ENCODE measurements around the gene VARS1. TPM values are rescaled to one million over a fixed set of nuclear protein-coding genes. Genes with fewer than 3 reads are reported as not detected.
A peak's percentile ranks its signal among the peaks of the same experiment; 100 is the strongest.

Gene VARS1
- total and polyA plus RNA-seq, 2 of the 4 experiments (the other 2 are of a cell fraction) = 41.2 to 42.0 TPM

GRCh38 chr6:31821301-31822035 is 25.9 kb upstream of the VARS1 start:
- in situ Hi-C loops (cut with MboI; ENCODE audit: low sequenced_read_pairs) (no loop called here), intact Hi-C loops (cut with micrococcal nuclease) (no loop called here), dilution Hi-C loops (cut with HindIII; ENCODE audit: low sequenced_read_pairs, unreplicated experiment) (no loop called here)
- H3K4ac ChIP-seq (ENCODE audit: low read depth, low read length) = peak overlapping the region; percentile 92
- peak overlapping the region; percentile 74; the same call in 1 of the 2 replicates for H2AK5ac ChIP-seq (ENCODE audit: low read depth, low read length)
- H2BK15ac ChIP-seq (ENCODE audit: low read depth, low read length) = peak overlapping the region; percentile 81; the same call in 2 of the 3 replicates
- no peaks in the 10 kb centered on the region for H3K9me3 ChIP-seq (ENCODE audit: control insufficient read depth, insufficient read depth, low read length)
- peak overlapping the region; percentile 62 for H3K23ac ChIP-seq (ENCODE audit: low read depth, low read length)
- H4K91ac ChIP-seq (ENCODE audit: insufficient read depth, low read depth, low read length) = peak overlapping the region; percentile 84
- peak overlapping the region; percentile 94 for H2AFZ ChIP-seq (replicated peaks; ENCODE audit: low read length, poor library complexity)
- H3K27me3 ChIP-seq (ENCODE audit: control insufficient read depth, insufficient read depth, low read length) = no peaks in the 10 kb centered on the region
- BruUV-seq (replicated peaks) = no TSS peak
- POLR2A ChIA-PET (ENCODE audit: unreplicated experiment) = interaction anchor here (0.8 kb wide), 1 partner anchor 161 kb away, joined by 3 read pairs; the partner anchor contains the start of gene C6orf47
- CTCF ChIA-PET = no interaction called here
- peak overlapping the region; percentile 98 for H3K14ac ChIP-seq (replicated peaks; ENCODE audit: low read depth, low read length)
- H3K27ac ChIP-seq (ENCODE audit: insufficient read depth, low read length) = peak overlapping the region; percentile 84
- peak; percentile 30 for DNase-seq
- H3K36me3 ChIP-seq (ENCODE audit: control insufficient read depth, insufficient read depth, low read length) = no peaks in the 10 kb centered on the region
- H3K56ac ChIP-seq (ENCODE audit: extremely low read depth, insufficient read depth, low read length) = peak overlapping the region; percentile 80
- peak overlapping the region; percentile 48 for H3K4me3 ChIP-seq (ENCODE audit: insufficient read depth, low read depth, low read length)
- WGBS, 2 experiments (ENCODE audit: extremely low coverage in 2 of 2, insufficient read length in 1 of 2) = 26% methylated on average over 11 of the region's 39 CpGs; no CpG with 5 or more reads in 1 of the 2 experiments
- H2AK9ac ChIP-seq (replicated peaks; ENCODE audit: low read depth, low read length, poor library complexity) = peak overlapping the region; percentile 97
- peak overlapping the region; percentile 87 for H4K5ac ChIP-seq (ENCODE audit: low read depth, low read length)
- peak; percentile 63 for ATAC-seq (ENCODE audit: low read depth)
- H4K20me1 ChIP-seq (ENCODE audit: insufficient read depth, low read length) = no peaks in the 10 kb centered on the region
- H2BK20ac ChIP-seq (ENCODE audit: low read depth, low read length) = 0 out of 2 replicates have a peak overlapping the region, but pooled peaks have one; percentile 29
- TF ChIP-seq NFE2L2 (IDR thresholded peaks at IDR 0.05; ENCODE audit: low read depth, low read length) = no peak
- no peak for TF ChIP-seq CHD1 (IDR thresholded peaks at IDR 0.05; ENCODE audit: low read depth, low read length)
- no peak for TF ChIP-seq RFX5 (IDR thresholded peaks at IDR 0.05; ENCODE audit: low read depth, low read length)
- no peak for TF ChIP-seq RCOR1 (IDR thresholded peaks at IDR 0.05; ENCODE audit: insufficient replicate concordance, low read length)
- TF ChIP-seq CTCF (conservative IDR thresholded peaks at IDR 0.05; ENCODE audit: low read depth, low read length) = no peak
- no peak for TF ChIP-seq RAD21 (IDR thresholded peaks at IDR 0.05; ENCODE audit: low read length)
- no peak for TF ChIP-seq MAZ (IDR thresholded peaks at IDR 0.05; ENCODE audit: borderline replicate concordance, low read depth, low read length)
- TF ChIP-seq POLR2A (IDR thresholded peaks at IDR 0.05; ENCODE audit: low read depth, low read length) = 0 out of 2 replicates have a peak, but pooled peaks have one; percentile 14
- no peak for TF ChIP-seq ELK1 (IDR thresholded peaks at IDR 0.05; ENCODE audit: borderline replicate concordance, low read depth, low read length)
- peak overlapping the region; percentile 84 for H3K9ac ChIP-seq (ENCODE audit: low read depth, low read length)
- peak overlapping the region; percentile 79 to 84 for H4K8ac ChIP-seq (ENCODE audit: low read depth in 2 of 2, low read length in 2 of 2)
- H3K79me1 ChIP-seq (ENCODE audit: low read depth in 1 of 2, low read length in 2 of 2) = peaks cover 10 to 50% of the 10 kb centered on the region in 2 experiments
- H3K9me1 ChIP-seq (ENCODE audit: insufficient read depth, low read length) = peaks cover 7% of the 10 kb centered on the region
- peak overlapping the region; percentile 97 for H3K4me2 ChIP-seq (ENCODE audit: low read depth, low read length)
- peak overlapping the region; percentile 79 for H2BK5ac ChIP-seq (ENCODE audit: low read depth, low read length, poor library complexity, severe bottlenecking)
- peak overlapping the region; percentile 73 for H3K18ac ChIP-seq (ENCODE audit: low read depth, low read length)
- H2BK120ac ChIP-seq (ENCODE audit: low read depth, low read length) = peak overlapping the region; percentile 69
- H3K4me1 ChIP-seq (ENCODE audit: control insufficient read depth, insufficient read depth, low read length) = peaks cover 8% of the 10 kb centered on the region

All from IMR-90 (cell line).